DOHH2 (cell line): ENCODE measurements around the gene ITPK1.

Source experiments
- H3F3A ChIP-seq: fragments of 200-600 bp; sonication (generic), shearing (Covaris generic); 2 replicates; pipeline ENCODE4 v1.6.0; 2016; ENCODE audit warnings: antibody characterized with exemption, mild to moderate bottlenecking; ENCODE audit not compliant: control insufficient read depth, insufficient read depth
- H3K27ac ChIP-seq: fragments of 200-600 bp; sonication (generic); 2 replicates; pipeline ENCODE4 v1.5.1; 2014; ENCODE audit warnings: low read depth, mild to moderate bottlenecking, low read length, moderate library complexity
- H3K27me3 ChIP-seq: fragments of 200-600 bp; sonication (generic); 2 replicates; pipeline ENCODE4 v1.6.1; 2014; ENCODE audit warnings: mild to moderate bottlenecking, low read length, mixed read lengths; ENCODE audit not compliant: control insufficient read depth
- H3K36me3 ChIP-seq: fragments of 200-600 bp; sonication (generic); 2 replicates; pipeline ENCODE4 v1.6.1; 2014; ENCODE audit warnings: mild to moderate bottlenecking, low read length, moderate library complexity, mixed read lengths; ENCODE audit not compliant: control insufficient read depth
- H3K4me1 ChIP-seq: fragments of 200-600 bp; sonication (generic); 2 replicates; pipeline ENCODE4 v1.6.1; 2014; ENCODE audit warnings: mild to moderate bottlenecking, low read length, mixed read lengths; ENCODE audit not compliant: control insufficient read depth
- H3K4me2 ChIP-seq: fragments of 200-600 bp; sonication (generic); 2 replicates; pipeline ENCODE4 v1.6.0; 2014; ENCODE audit warnings: mild to moderate bottlenecking, low read length, moderate library complexity
- H3K4me3 ChIP-seq: fragments of 200-600 bp; sonication (generic); 2 replicates; pipeline ENCODE4 v1.5.1; 2014; ENCODE audit warnings: mild to moderate bottlenecking, low read length, mixed read lengths
- H3K79me2 ChIP-seq: fragments of 200-600 bp; sonication (generic); 2 replicates; pipeline ENCODE4 v1.6.1; 2014; ENCODE audit warnings: mild to moderate bottlenecking, low read length, mixed read lengths; ENCODE audit not compliant: control insufficient read depth
- H3K9me2 ChIP-seq: fragments of 200-600 bp; sonication (generic); replicated peaks from 2 replicates; pipeline ENCODE4 v1.6.1; 2014; ENCODE audit warnings: mild to moderate bottlenecking, low read length, mixed read lengths; ENCODE audit not compliant: control insufficient read depth
- H3K9me3 ChIP-seq: fragments of 200-600 bp; sonication (generic); 2 replicates; pipeline ENCODE4 v1.6.1; 2014; ENCODE audit warnings: antibody characterized with exemption, low read length, mixed read lengths; ENCODE audit not compliant: control insufficient read depth, insufficient read depth
- H4K20me1 ChIP-seq: fragments of 200-600 bp; sonication (generic); 2 replicates; pipeline ENCODE4 v1.6.0; 2014; ENCODE audit warnings: low read depth, mild to moderate bottlenecking, antibody characterized with exemption, low read length, moderate library complexity; ENCODE audit not compliant: control insufficient read depth, insufficient read depth
- CTCF ChIP-seq: fragments of 200-600 bp; sonication (generic); IDR thresholded peaks from one replicate; pipeline ENCODE4 v1.5.1; 2014; ENCODE audit warnings: antibody characterized with exemption, mild to moderate bottlenecking, low read depth, low read length; ENCODE audit not compliant: poor library complexity, severe bottlenecking
- EZH2phosphoT487 ChIP-seq: fragments of 200-600 bp; sonication (generic); IDR thresholded peaks from 2 replicates; pipeline ENCODE4 v1.6.1; 2017; ENCODE audit warnings: borderline replicate concordance, mild to moderate bottlenecking, antibody characterized with exemption, low read length, moderate library complexity, mixed read lengths

Gene ITPK1

GRCh38 chr14:92931681-92932447 lies 183.9 kb downstream of the ITPK1 start:
- no peak overlapping the region for H3K4me3 ChIP-seq
- H3K79me2 ChIP-seq: no peaks in the 10 kb centered on the region
- H4K20me1 ChIP-seq: no peaks in the 10 kb centered on the region
- H3K9me3 ChIP-seq: no peaks in the 10 kb centered on the region
- no peaks in the 10 kb centered on the region for H3K4me1 ChIP-seq
- no peak overlapping the region for H3K27ac ChIP-seq
- H3K27me3 ChIP-seq: no peaks in the 10 kb centered on the region
- no peaks in the 10 kb centered on the region for H3K9me2 ChIP-seq
- TF ChIP-seq EZH2phosphoT487 (no peak), CTCF (no peak)
- no peaks in the 10 kb centered on the region for H3K36me3 ChIP-seq
- H3K4me2 ChIP-seq: no peak overlapping the region
- H3F3A ChIP-seq: no peaks in the 10 kb centered on the region

- TF ChIP-seq CTCF (no peak), EZH2phosphoT487 (no peak)
- no peak overlapping the region for H3K4me3 ChIP-seq
- no peaks in the 10 kb centered on the region for H4K20me1 ChIP-seq
- no peaks in the 10 kb centered on the region for H3F3A ChIP-seq
- H3K4me2 ChIP-seq: no peak overlapping the region
- H3K9me3 ChIP-seq: no peaks in the 10 kb centered on the region
- no peaks in the 10 kb centered on the region for H3K9me2 ChIP-seq
- H3K4me1 ChIP-seq: no peaks in the 10 kb centered on the region
- no peaks in the 10 kb centered on the region for H3K36me3 ChIP-seq
- H3K79me2 ChIP-seq: no peaks in the 10 kb centered on the region
- H3K27me3 ChIP-seq: 0 out of 2 replicates have a peak, but pooled peaks cover 3% of the 10 kb centered on the region
- H3K27ac ChIP-seq: no peak overlapping the region
Observed at GRCh38 chr14:92930737-92931602, 184.8 kb downstream of the ITPK1 start.

- H3K4me1 ChIP-seq: peaks cover 4% of the 10 kb centered on the region
- no peaks in the 10 kb centered on the region for H3K9me2 ChIP-seq
- no peaks in the 10 kb centered on the region for H3K36me3 ChIP-seq
- no peaks in the 10 kb centered on the region for H4K20me1 ChIP-seq
- H3F3A ChIP-seq: no peaks in the 10 kb centered on the region
- H3K79me2 ChIP-seq: no peaks in the 10 kb centered on the region
- TF ChIP-seq CTCF: no peak
- no peak for TF ChIP-seq EZH2phosphoT487
- H3K27me3 ChIP-seq: peaks cover 6% of the 10 kb centered on the region; the same call in 1 of the 2 replicates
- H3K4me3 ChIP-seq: no peak overlapping the region
- H3K27ac ChIP-seq: no peak overlapping the region
- no peaks in the 10 kb centered on the region for H3K9me3 ChIP-seq
- H3K4me2 ChIP-seq: no peak overlapping the region
Observed at GRCh38 chr14:92929689-92930608, 185.8 kb downstream of the ITPK1 start.
